HCT116 (cell line): ENCODE measurements around the gene SLC25A21.

Experiments
- JUND ChIP-seq: IDR thresholded peaks from 2 replicates; pipeline ENCODE4 v1.6.1; 2012
- TF ChIP-seq, protein P1 (sequence below), 3 experiments: fragments of 200-600 bp in 1 of 3; sonication (generic) in 1 of 3; IDR thresholded peaks in 2 of 3; conservative IDR thresholded peaks in 1 of 3; 2 replicates each; pipeline ENCODE4 v1.5.1; 2012 to 2017; ENCODE audit warnings: low read depth in 2 of 3, low read length in 2 of 3, antibody characterized with exemption in 1 of 3, borderline replicate concordance in 1 of 3, control low read depth in 1 of 3, mild to moderate bottlenecking in 1 of 3, mixed read lengths in 1 of 3, mixed run types in 1 of 3, moderate library complexity in 1 of 3; ENCODE audit not compliant: insufficient read depth in 1 of 3
- TF ChIP-seq, protein P2 (sequence below): IDR thresholded peaks from 2 replicates; pipeline ENCODE4 v1.6.1; 2012; ENCODE audit warnings: low read depth

DNA sequence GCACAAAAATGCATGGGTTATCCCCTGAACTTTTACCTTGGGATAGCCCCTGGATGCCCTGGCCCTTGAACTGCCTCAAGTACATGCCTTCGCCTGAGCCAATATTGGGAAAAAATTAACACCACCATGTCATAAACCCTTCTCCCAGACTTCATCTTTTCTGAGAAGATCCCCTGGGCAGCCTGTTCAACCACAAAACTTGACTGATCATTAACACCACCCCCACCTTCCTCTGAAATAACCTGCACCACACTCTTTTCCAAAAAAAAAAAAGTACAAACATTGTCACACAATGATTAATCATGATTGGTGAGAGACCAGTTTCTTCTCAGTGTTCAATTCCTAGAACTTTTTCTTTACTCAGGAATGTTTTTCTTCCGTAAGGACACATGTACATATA, 292.8 kb downstream of the SLC25A21 start:
- TF ChIP-seq, protein P1, sequence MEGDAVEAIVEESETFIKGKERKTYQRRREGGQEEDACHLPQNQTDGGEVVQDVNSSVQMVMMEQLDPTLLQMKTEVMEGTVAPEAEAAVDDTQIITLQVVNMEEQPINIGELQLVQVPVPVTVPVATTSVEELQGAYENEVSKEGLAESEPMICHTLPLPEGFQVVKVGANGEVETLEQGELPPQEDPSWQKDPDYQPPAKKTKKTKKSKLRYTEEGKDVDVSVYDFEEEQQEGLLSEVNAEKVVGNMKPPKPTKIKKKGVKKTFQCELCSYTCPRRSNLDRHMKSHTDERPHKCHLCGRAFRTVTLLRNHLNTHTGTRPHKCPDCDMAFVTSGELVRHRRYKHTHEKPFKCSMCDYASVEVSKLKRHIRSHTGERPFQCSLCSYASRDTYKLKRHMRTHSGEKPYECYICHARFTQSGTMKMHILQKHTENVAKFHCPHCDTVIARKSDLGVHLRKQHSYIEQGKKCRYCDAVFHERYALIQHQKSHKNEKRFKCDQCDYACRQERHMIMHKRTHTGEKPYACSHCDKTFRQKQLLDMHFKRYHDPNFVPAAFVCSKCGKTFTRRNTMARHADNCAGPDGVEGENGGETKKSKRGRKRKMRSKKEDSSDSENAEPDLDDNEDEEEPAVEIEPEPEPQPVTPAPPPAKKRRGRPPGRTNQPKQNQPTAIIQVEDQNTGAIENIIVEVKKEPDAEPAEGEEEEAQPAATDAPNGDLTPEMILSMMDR (IDR thresholded peaks at IDR 0.05 in 2 of 3, conservative IDR thresholded peaks at IDR 0.05 in 1 of 3; ENCODE audit: borderline replicate concordance in 1 of 3, insufficient read depth in 1 of 3, low read depth in 2 of 3, low read length in 2 of 3), result no peak
- no peak for TF ChIP-seq JUND
- TF ChIP-seq, protein P2, sequence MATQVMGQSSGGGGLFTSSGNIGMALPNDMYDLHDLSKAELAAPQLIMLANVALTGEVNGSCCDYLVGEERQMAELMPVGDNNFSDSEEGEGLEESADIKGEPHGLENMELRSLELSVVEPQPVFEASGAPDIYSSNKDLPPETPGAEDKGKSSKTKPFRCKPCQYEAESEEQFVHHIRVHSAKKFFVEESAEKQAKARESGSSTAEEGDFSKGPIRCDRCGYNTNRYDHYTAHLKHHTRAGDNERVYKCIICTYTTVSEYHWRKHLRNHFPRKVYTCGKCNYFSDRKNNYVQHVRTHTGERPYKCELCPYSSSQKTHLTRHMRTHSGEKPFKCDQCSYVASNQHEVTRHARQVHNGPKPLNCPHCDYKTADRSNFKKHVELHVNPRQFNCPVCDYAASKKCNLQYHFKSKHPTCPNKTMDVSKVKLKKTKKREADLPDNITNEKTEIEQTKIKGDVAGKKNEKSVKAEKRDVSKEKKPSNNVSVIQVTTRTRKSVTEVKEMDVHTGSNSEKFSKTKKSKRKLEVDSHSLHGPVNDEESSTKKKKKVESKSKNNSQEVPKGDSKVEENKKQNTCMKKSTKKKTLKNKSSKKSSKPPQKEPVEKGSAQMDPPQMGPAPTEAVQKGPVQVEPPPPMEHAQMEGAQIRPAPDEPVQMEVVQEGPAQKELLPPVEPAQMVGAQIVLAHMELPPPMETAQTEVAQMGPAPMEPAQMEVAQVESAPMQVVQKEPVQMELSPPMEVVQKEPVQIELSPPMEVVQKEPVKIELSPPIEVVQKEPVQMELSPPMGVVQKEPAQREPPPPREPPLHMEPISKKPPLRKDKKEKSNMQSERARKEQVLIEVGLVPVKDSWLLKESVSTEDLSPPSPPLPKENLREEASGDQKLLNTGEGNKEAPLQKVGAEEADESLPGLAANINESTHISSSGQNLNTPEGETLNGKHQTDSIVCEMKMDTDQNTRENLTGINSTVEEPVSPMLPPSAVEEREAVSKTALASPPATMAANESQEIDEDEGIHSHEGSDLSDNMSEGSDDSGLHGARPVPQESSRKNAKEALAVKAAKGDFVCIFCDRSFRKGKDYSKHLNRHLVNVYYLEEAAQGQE, result no peak
